HG03469 (cell line): ENCODE data around the gene SRRM2.

Experiments used
- ATAC-seq: cut with Tn5 transposase; IDR thresholded peaks from one replicate; pipeline ENCODE4 v1.9.1; 2021; ENCODE audit warnings: mild to moderate bottlenecking, moderate library complexity, moderate number of reproducible peaks; ENCODE audit not compliant: unreplicated experiment

SRRM2 gene

GRCh38 chr16:2757344-2757743 is 4.9 kb downstream of the SRRM2 start:
- ATAC-seq: no peak

DNA sequence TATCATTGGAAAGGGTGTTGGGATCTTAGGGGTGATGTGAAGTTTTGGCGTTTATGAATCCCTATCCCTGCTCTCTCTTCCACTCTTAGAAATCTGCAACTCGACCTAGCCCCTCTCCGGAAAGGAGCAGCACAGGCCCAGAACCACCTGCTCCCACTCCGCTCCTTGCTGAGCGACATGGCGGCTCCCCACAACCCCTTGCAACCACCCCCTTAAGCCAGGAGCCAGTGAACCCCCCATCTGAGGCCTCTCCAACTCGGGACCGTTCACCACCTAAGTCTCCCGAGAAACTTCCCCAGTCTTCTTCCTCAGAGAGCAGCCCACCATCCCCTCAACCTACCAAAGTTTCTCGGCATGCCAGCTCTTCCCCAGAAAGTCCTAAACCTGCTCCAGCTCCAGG is 9.0 kb downstream of the SRRM2 start:
- ATAC-seq: no peak

GRCh38 chr16:2761886-2762583 is 9.6 kb downstream of the SRRM2 start:
- ATAC-seq: no peak

- no peak for ATAC-seq
These were observed 10.3 kb downstream of the SRRM2 start for GRCh38 chr16:2762711-2763110.

DNA sequence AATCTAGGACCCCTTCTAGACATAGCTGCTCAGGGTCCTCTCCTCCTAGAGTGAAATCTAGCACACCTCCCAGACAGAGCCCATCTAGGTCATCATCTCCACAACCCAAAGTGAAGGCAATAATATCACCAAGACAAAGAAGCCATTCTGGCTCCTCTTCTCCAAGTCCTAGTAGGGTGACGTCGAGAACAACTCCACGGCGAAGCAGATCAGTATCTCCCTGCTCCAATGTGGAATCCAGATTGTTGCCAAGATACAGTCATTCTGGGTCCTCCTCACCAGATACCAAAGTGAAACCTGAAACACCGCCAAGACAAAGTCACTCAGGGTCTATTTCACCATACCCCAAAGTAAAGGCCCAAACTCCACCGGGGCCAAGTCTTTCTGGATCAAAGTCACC is 10.7 kb downstream of the SRRM2 start:
- no peak for ATAC-seq

- no peak for ATAC-seq
These were observed 12.3 kb downstream of the SRRM2 start for GRCh38 chr16:2764718-2765117.

DNA sequence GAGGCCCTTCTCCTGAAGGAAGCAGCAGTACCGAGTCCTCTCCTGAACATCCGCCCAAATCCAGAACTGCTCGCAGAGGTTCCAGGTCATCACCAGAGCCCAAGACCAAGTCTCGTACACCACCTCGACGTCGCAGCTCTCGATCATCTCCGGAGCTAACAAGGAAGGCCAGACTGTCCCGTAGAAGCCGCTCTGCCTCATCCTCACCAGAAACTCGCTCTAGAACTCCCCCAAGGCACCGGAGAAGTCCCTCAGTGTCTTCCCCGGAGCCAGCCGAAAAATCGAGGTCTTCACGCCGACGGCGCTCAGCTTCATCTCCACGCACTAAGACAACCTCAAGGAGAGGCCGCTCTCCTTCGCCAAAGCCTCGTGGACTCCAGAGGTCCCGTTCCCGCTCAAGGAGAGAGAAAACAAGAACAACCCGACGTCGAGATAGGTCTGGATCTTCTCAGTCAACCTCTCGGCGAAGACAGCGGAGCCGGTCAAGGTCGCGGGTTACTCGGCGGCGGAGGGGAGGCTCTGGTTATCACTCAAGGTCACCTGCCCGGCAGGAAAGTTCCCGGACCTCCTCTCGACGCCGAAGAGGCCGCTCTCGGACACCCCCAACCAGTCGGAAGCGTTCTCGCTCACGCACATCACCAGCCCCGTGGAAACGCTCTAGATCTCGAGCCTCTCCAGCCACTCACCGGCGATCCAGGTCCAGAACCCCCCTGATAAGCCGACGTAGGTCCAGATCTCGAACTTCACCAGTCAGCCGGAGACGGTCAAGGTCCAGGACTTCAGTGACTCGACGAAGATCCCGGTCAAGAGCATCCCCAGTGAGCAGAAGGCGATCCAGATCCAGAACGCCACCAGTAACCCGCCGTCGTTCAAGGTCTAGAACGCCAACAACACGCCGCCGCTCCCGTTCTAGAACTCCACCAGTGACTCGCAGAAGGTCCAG is 13.3 kb downstream of the SRRM2 start:
- no peak for ATAC-seq

GRCh38 chr16:2766430-2767139 is 14.1 kb downstream of the SRRM2 start:
- no peak for ATAC-seq

DNA sequence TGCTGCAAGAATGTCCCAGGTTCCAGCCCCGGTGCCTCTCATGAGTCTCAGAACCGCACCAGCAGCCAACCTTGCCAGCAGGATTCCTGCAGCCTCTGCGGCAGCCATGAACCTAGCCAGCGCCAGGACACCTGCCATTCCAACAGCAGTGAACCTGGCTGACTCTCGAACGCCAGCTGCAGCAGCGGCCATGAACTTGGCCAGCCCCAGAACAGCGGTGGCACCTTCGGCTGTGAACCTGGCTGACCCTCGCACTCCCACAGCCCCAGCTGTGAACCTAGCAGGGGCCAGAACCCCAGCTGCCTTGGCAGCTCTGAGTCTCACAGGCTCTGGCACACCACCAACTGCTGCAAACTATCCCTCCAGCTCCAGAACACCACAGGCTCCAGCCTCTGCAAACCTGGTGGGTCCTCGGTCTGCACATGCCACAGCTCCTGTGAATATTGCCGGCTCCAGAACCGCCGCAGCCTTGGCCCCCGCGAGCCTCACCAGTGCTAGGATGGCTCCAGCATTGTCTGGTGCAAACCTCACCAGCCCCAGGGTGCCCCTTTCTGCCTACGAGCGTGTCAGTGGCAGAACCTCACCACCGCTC is 14.8 kb downstream of the SRRM2 start:
- no peak for ATAC-seq

DNA sequence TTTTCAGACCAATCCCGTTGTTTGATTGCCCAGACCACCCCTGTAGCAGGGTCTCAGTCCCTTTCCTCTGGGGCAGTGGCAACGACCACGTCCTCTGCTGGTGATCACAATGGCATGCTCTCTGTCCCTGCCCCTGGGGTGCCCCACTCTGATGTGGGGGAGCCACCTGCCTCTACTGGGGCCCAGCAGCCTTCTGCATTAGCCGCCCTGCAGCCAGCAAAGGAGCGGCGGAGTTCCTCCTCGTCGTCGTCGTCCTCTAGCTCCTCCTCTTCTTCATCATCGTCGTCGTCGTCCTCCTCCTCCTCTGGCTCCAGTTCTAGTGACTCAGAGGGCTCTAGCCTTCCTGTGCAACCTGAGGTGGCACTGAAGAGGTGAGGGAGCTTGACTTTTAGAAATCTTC is 15.5 kb downstream of the SRRM2 start:
- ATAC-seq: no peak

DNA sequence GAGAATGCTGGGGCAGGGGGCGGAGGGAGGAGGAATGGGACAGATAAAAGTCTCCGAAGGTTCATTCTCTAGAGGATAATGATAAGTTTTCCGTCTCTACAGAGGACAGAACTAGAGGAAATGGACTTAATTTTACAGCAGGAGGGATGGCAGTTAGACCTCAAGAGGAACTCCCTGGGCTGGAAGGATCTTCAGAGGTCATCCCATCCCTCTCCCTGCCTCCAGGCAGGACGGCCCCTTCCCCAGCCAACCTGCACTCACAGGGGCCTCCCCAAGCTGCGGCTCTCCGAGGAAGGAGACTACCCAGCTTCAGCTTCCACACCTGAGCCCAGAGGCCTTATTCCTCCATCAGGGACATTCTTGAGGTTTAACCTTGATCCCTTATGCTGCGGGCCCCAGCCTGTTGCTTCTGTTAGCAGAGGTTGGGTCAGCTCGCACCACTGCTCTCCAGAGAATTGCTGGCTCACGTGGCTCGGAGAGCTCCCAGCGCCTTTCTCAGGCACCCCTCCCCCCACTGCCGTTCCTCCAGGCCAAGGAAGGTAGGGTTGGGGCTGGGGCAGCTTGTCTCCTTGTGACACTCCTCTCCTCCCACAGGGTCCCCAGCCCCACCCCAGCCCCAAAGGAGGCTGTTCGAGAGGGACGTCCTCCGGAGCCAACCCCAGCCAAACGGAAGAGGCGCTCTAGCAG is 16.1 kb downstream of the SRRM2 start:
- ATAC-seq: no peak

DNA sequence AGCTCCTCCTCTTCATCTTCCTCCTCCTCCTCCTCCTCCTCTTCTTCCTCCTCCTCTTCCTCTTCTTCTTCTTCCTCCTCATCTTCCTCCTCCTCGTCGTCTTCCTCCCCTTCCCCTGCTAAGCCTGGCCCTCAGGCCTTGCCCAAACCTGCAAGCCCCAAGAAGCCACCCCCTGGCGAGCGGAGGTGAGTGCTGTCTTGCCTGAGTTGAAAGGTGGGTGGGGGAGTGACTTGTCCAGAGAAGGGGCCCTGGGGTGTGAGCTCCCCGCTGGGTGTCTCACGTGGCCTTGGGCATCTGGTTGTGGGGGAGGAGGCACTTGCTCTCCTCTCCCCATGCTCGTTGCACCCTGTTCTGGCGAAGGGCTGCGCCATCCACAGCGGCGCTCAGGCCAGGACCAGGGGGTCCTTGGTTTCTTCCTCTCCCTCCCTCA is 16.7 kb downstream of the SRRM2 start:
- ATAC-seq: no peak

DNA sequence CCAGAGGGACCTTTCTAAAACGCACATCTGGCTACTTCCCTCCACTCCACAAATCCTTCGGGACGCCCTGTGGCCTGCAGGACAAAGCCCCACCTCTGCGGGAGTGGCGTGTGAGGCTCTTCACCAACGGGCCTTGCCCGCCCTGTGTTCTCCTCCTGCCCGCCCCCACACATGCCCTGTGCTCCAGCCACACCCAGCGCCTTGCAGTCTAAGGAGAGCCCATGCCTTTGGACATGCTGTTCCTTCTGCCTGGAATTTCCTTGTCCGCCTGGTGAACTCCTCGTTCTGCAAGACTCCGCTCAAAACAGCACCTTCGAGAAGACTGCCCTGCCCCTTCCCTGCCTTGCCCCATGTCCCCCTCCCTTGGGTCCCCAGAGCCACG is 17.2 kb downstream of the SRRM2 start:
- ATAC-seq: no peak

DNA sequence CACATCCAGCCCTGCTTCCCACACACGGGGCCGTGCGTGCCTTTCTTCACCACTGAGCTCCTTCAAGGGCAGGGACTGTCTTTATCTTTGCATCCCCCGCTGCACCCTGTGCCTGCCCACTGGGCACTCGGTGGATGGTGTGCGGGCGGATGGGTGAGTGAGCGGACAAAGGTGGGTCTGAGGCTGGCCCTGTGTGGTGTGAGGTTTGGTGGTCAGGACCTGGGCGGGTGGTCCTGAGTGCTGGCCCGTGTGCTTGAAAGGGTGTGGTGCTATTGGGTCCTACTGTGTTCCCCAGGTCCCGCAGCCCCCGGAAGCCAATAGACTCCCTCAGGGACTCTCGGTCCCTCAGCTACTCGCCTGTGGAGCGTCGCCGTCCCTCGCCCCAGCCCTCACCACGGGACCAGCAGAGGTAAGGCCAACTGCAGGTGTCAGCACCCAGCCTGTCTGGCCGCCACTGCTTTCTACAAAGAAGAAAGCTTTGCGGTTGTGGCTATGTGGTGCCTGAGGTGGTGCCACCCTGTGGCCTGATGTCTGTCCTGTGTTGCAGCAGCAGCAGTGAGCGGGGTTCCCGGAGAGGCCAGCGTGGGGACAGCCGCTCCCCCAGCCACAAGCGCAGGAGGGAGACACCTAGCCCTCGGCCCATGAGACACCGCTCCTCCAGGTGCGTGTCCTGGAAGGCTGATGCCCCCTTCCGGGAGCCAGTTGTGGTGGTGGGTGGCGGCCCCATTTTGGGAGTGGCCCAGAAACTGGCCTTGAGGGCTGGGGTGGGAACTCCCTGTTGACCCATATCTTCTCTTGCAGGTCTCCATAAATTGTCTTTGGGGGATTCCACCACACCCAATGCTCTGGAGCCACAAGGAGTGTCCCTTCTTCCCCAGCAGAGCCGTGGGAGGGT is 17.9 kb downstream of the SRRM2 start:
- ATAC-seq: no peak

DNA sequence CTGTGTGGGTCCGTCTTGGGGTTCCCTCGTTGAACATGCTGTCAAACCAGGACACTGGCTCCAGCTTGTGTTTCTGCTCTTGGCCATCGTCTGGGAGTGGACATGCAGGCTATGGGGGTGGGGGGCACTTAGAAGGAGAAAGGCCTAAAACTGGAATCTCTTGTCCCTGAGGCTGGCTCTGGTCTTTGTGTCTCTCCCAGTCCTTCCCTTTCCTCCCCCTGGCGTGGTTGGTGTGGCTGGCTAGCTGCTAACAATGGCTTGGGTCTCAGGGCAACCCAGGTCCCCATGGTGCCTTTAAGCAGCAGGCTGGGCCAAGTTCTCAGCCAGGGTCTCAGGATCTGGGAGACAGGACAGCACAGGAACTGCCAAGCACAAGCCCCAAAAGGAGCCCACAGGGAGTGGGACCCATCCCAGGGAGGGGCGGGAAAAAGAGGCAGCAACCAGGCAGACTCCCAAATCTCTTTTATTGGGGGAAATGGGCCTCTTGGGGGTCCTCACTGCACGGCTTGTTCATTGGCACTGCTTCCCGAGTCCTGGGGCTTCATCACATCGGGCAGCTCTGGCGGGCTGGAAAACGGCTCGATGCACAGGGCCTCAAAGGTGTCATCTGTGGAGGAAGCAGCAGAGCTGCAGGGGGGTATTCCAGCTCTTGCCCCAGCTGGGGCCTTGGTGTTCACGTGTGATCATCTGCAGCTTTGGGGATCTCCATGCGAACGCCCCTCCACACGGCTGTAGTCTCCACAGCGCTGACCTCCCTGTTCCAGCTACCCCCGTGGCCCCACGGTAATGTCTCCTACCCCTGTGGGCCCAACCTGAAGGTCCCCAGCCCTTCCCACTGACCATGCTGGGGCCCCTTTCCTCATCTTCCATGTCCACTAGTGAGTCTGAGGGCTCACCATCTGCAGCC is 19.3 kb downstream of the SRRM2 start:
- ATAC-seq: no peak

GRCh38 chr16:2773188-2773968 is 20.9 kb downstream of the SRRM2 start:
- no peak for ATAC-seq

- no peak for ATAC-seq
These were observed 21.9 kb downstream of the SRRM2 start for GRCh38 chr16:2774161-2774891.
